HPDE6-E6E7 (cell line): Measurements from ENCODE around the gene CUBN.

Experiments used
- DNase-seq: peaks from one replicate; pipeline ENCODE4 v3.0.0; 2011; ENCODE audit warnings: missing footprints; ENCODE audit errors: extremely low spot score

Gene CUBN

GRCh38 chr10:17129741-17130140, at the start of gene CUBN:
Gene CUBN (minus strand): TSS chr10:17129811. CDS start chr10:17129765, 46 bp downstream.
- no peak for DNase-seq

- DNase-seq, result no peak
These were observed 49.4 kb upstream of the CUBN start for GRCh38 chr10:17179002-17179401.

GRCh38 chr10:17178006-17178405, 48.4 kb upstream of the CUBN start:
- DNase-seq, result no peak

- no peak for DNase-seq
These were observed 47.4 kb upstream of the CUBN start for GRCh38 chr10:17177014-17177413.

GRCh38 chr10:17176091-17176490, 46.5 kb upstream of the CUBN start:
- no peak for DNase-seq

GRCh38 chr10:17175551-17175950, 45.9 kb upstream of the CUBN start:
- DNase-seq, result no peak

- no peak for DNase-seq
These were observed 45.0 kb upstream of the CUBN start for GRCh38 chr10:17174626-17175025.

- DNase-seq, result no peak
These were observed 41.6 kb upstream of the CUBN start for GRCh38 chr10:17171141-17171641.

GRCh38 chr10:17169803-17170202, 40.2 kb upstream of the CUBN start:
- DNase-seq, result no peak

- no peak for DNase-seq
These were observed 37.1 kb upstream of the CUBN start for GRCh38 chr10:17166699-17167098.

GRCh38 chr10:17162828-17163227, 33.2 kb upstream of the CUBN start:
- no peak for DNase-seq

- DNase-seq, result no peak
These were observed 32.2 kb upstream of the CUBN start for GRCh38 chr10:17161775-17162174.

- DNase-seq, result no peak
These were observed 27.4 kb upstream of the CUBN start for GRCh38 chr10:17157024-17157423.

GRCh38 chr10:17155826-17156225, 26.2 kb upstream of the CUBN start:
- no peak for DNase-seq

GRCh38 chr10:17154116-17154515, 24.5 kb upstream of the CUBN start:
- DNase-seq, result no peak

GRCh38 chr10:17153321-17153720, 23.7 kb upstream of the CUBN start:
- DNase-seq, result no peak

GRCh38 chr10:17151716-17152115, 22.1 kb upstream of the CUBN start:
- DNase-seq, result no peak

GRCh38 chr10:17147884-17148489, 18.4 kb upstream of the CUBN start:
- no peak for DNase-seq

- no peak for DNase-seq
These were observed 17.3 kb upstream of the CUBN start for GRCh38 chr10:17146892-17147291.

- DNase-seq, result no peak
These were observed 15.6 kb upstream of the CUBN start for GRCh38 chr10:17145239-17145638.

- DNase-seq, result no peak
These were observed 15.1 kb upstream of the CUBN start for GRCh38 chr10:17144757-17145156.

GRCh38 chr10:17144032-17144431, 14.4 kb upstream of the CUBN start:
- DNase-seq, result no peak

GRCh38 chr10:17143055-17143690, 13.6 kb upstream of the CUBN start:
- no peak for DNase-seq
